HEK293 (cell line): ENCODE results near the gene AJM1.
A peak's percentile ranks its signal among the peaks of the same experiment; 100 is the strongest.

Experiments
- BCL11A ChIP-seq: fragments of 450-650 bp; formaldehyde crosslinking; IDR thresholded peaks from 2 replicates; pipeline ENCODE4 v1.5.1; 2016; ENCODE audit warnings: low read depth, missing biosample characterization, missing genetic modification characterization
- SALL2 ChIP-seq: fragments of 450-650 bp; formaldehyde crosslinking; IDR thresholded peaks from 2 replicates; pipeline ENCODE4 v1.5.0; 2017; ENCODE audit warnings: missing biosample characterization, mild to moderate bottlenecking, missing genetic modification characterization, borderline replicate concordance
- TCF7L2 ChIP-seq: IDR thresholded peaks from 2 replicates; pipeline ENCODE4 v1.6.1; 2011; ENCODE audit warnings: low read depth, mild to moderate bottlenecking, inconsistent platforms, low read length, moderate library complexity, borderline replicate concordance
- TRIM28 ChIP-seq: IDR thresholded peaks from 2 replicates; pipeline ENCODE4 v1.6.1; 2011; ENCODE audit warnings: low read length, control low read depth, borderline replicate concordance
- YY2 ChIP-seq: fragments of 450-650 bp; formaldehyde crosslinking; IDR thresholded peaks from 2 replicates; pipeline ENCODE4 v1.5.1; 2016; ENCODE audit warnings: missing biosample characterization, missing genetic modification characterization
- ZBTB21 ChIP-seq: fragments of 450-650 bp; formaldehyde crosslinking; IDR thresholded peaks from 2 replicates; pipeline ENCODE4 v1.5.1; 2017; ENCODE audit warnings: missing biosample characterization, missing genetic modification characterization
- ZFP41 ChIP-seq: fragments of 450-650 bp; formaldehyde crosslinking; IDR thresholded peaks from 2 replicates; pipeline ENCODE4 v1.5.1; 2016; ENCODE audit warnings: missing biosample characterization, missing genetic modification characterization, borderline replicate concordance
- ZNF10 ChIP-seq: fragments of 450-650 bp; formaldehyde crosslinking; IDR thresholded peaks from 2 replicates; pipeline ENCODE4 v1.5.1; 2017; ENCODE audit warnings: missing biosample characterization, missing genetic modification characterization
- ZNF2 ChIP-seq: fragments of 450-650 bp; formaldehyde crosslinking; IDR thresholded peaks from 2 replicates; pipeline ENCODE4 v1.5.1; 2016; ENCODE audit warnings: missing biosample characterization, missing genetic modification characterization
- ZNF274 ChIP-seq, 2 experiments: fragments of 200-500 bp in 1 of 2; fragments of 450-650 bp in 1 of 2; sonication (Bioruptor generic) in 1 of 2; formaldehyde crosslinking in 1 of 2; IDR thresholded peaks; 2 replicates each; pipeline versions ENCODE4 v1.5.1 to v1.6.1; 2014 to 2016; ENCODE audit warnings: borderline replicate concordance in 1 of 2, inconsistent platforms in 1 of 2, low read length in 1 of 2, missing biosample characterization in 1 of 2, missing genetic modification characterization in 1 of 2
- ZNF292 ChIP-seq: fragments of 450-650 bp; formaldehyde crosslinking; IDR thresholded peaks from 2 replicates; pipeline ENCODE4 v1.5.1; 2016; ENCODE audit warnings: low read depth, missing biosample characterization, missing genetic modification characterization, borderline replicate concordance
- ZNF335 ChIP-seq: fragments of 450-650 bp; formaldehyde crosslinking; conservative IDR thresholded peaks from 2 replicates; pipeline ENCODE4 v1.5.1; 2016; ENCODE audit warnings: missing biosample characterization, missing genetic modification characterization
- ZNF37A ChIP-seq: fragments of 450-650 bp; IDR thresholded peaks from 2 replicates; pipeline ENCODE4 v1.5.1; 2018; ENCODE audit warnings: missing biosample characterization, missing genetic modification characterization
- ZNF394 ChIP-seq: fragments of 450-650 bp; formaldehyde crosslinking; IDR thresholded peaks from 2 replicates; pipeline ENCODE4 v1.5.1; 2016; ENCODE audit warnings: missing biosample characterization, missing genetic modification characterization, mild to moderate bottlenecking, moderate library complexity, borderline replicate concordance
- ZNF558 ChIP-seq: fragments of 450-650 bp; formaldehyde crosslinking; IDR thresholded peaks from 2 replicates; pipeline ENCODE4 v1.5.1; 2016; ENCODE audit warnings: missing biosample characterization, missing genetic modification characterization
- ZNF585B ChIP-seq: fragments of 450-650 bp; formaldehyde crosslinking; IDR thresholded peaks from 2 replicates; pipeline ENCODE4 v1.5.1; 2016; ENCODE audit warnings: missing biosample characterization, missing genetic modification characterization
- ZNF596 ChIP-seq: fragments of 450-650 bp; IDR thresholded peaks from 2 replicates; pipeline ENCODE4 v1.5.0; 2018; ENCODE audit warnings: missing biosample characterization, mild to moderate bottlenecking, missing genetic modification characterization, moderate library complexity
- ZNF626 ChIP-seq: fragments of 450-650 bp; sonication (Bioruptor Pico); formaldehyde crosslinking; IDR thresholded peaks from 2 replicates; pipeline ENCODE4 v1.5.1; 2018; ENCODE audit warnings: missing biosample characterization, missing genetic modification characterization, inconsistent platforms
- ZNF830 ChIP-seq: fragments of 450-650 bp; IDR thresholded peaks from 2 replicates; pipeline ENCODE4 v1.5.0; 2018; ENCODE audit warnings: missing biosample characterization, missing genetic modification characterization, low read depth, mild to moderate bottlenecking, moderate library complexity
- ZNF843 ChIP-seq: fragments of 450-650 bp; formaldehyde crosslinking; IDR thresholded peaks from 2 replicates; pipeline ENCODE4 v1.5.1; 2016; ENCODE audit warnings: missing biosample characterization, missing genetic modification characterization
- ZXDB ChIP-seq: fragments of 450-650 bp; formaldehyde crosslinking; IDR thresholded peaks from 2 replicates; pipeline ENCODE4 v1.5.1; 2016; ENCODE audit warnings: missing biosample characterization, missing genetic modification characterization
- TF ChIP-seq, protein P1 (sequence below): fragments of 450-650 bp; formaldehyde crosslinking; IDR thresholded peaks from 2 replicates; pipeline ENCODE4 v1.5.1; 2016; ENCODE audit warnings: missing biosample characterization, missing genetic modification characterization
- TF ChIP-seq, protein P2 (sequence below): fragments of 450-650 bp; formaldehyde crosslinking; IDR thresholded peaks from 2 replicates; pipeline ENCODE4 v1.5.1; 2016; ENCODE audit warnings: missing biosample characterization, missing genetic modification characterization
- TF ChIP-seq, protein P3 (sequence below): fragments of 450-650 bp; formaldehyde crosslinking; IDR thresholded peaks from 2 replicates; pipeline ENCODE4 v1.5.1; 2016; ENCODE audit warnings: missing biosample characterization, missing genetic modification characterization
- TF ChIP-seq, protein P4 (sequence below): fragments of 450-650 bp; formaldehyde crosslinking; IDR thresholded peaks from 2 replicates; pipeline ENCODE4 v1.5.1; 2017; ENCODE audit warnings: missing biosample characterization, mild to moderate bottlenecking, missing genetic modification characterization, moderate library complexity
- TF ChIP-seq, protein P5 (sequence below): fragments of 450-650 bp; formaldehyde crosslinking; IDR thresholded peaks from 2 replicates; pipeline ENCODE4 v1.5.1; 2016; ENCODE audit warnings: missing biosample characterization, missing genetic modification characterization
- TF ChIP-seq, protein P6 (sequence below): IDR thresholded peaks from 2 replicates; pipeline ENCODE4 v1.6.1; 2011; ENCODE audit warnings: mild to moderate bottlenecking, low read depth, low read length, borderline replicate concordance
- TF ChIP-seq, protein P7 (sequence below): fragments of 450-650 bp; formaldehyde crosslinking; IDR thresholded peaks from 2 replicates; pipeline ENCODE4 v1.5.1; 2016; ENCODE audit warnings: missing biosample characterization, missing genetic modification characterization

AJM1 gene

DNA sequence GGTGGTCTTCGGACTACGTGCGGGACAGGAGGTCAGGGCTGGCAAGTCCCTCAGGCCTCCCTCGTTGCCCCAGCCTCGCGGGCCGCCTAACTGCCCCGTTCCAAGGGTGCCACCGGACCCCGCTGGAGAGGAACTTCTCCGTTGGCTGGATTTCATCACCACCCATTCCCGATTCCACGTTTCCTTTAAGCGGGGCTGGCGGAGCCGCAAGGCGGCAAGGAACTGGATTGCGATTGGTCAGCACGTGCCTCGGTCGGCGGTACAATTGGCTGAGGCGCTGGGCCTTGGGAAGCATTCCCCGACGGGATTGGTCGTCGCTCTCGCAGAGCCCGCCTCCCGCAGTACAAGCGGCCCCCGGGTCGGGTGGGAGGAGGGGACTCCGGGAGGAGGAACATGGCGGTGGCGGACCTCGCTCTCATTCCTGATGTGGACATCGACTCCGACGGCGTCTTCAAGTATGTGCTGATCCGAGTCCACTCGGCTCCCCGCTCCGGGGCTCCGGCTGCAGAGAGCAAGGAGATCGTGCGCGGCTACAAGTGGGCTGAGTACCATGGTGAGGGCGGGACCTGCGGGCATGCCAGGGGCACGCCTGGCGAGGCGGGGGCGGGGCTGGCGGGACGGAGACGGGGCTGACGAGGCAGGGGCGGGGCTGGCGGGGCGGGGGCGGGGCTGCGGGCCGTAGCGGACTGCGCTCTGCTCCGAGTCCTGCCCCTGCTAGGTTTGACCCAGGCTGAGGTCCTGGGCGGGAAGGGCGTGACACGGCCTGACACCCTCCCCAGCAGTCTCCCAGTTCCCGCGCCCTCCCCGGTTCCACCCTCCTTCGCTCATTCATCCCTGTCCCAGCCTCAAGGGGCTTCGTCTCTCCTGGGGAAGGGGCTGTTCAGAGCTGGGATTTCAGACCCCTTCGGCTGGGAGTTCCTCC is 7.0 kb downstream of the AJM1 start, which contains the start of gene PHPT1 (continued):
- TF ChIP-seq, protein P1, sequence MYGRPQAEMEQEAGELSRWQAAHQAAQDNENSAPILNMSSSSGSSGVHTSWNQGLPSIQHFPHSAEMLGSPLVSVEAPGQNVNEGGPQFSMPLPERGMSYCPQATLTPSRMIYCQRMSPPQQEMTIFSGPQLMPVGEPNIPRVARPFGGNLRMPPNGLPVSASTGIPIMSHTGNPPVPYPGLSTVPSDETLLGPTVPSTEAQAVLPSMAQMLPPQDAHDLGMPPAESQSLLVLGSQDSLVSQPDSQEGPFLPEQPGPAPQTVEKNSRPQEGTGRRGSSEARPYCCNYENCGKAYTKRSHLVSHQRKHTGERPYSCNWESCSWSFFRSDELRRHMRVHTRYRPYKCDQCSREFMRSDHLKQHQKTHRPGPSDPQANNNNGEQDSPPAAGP: no peak; the same call in 1 of the 2 replicates
- TF ChIP-seq, protein P2, sequence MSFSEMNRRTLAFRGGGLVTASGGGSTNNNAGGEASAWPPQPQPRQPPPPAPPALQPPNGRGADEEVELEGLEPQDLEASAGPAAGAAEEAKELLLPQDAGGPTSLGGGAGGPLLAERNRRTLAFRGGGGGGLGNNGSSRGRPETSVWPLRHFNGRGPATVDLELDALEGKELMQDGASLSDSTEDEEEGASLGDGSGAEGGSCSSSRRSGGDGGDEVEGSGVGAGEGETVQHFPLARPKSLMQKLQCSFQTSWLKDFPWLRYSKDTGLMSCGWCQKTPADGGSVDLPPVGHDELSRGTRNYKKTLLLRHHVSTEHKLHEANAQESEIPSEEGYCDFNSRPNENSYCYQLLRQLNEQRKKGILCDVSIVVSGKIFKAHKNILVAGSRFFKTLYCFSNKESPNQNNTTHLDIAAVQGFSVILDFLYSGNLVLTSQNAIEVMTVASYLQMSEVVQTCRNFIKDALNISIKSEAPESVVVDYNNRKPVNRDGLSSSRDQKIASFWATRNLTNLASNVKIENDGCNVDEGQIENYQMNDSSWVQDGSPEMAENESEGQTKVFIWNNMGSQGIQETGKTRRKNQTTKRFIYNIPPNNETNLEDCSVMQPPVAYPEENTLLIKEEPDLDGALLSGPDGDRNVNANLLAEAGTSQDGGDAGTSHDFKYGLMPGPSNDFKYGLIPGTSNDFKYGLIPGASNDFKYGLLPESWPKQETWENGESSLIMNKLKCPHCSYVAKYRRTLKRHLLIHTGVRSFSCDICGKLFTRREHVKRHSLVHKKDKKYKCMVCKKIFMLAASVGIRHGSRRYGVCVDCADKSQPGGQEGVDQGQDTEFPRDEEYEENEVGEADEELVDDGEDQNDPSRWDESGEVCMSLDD (tag by site-specific recombination): peak; percentile 57; the same call in 1 of the 2 replicates
- TF ChIP-seq, protein P3, sequence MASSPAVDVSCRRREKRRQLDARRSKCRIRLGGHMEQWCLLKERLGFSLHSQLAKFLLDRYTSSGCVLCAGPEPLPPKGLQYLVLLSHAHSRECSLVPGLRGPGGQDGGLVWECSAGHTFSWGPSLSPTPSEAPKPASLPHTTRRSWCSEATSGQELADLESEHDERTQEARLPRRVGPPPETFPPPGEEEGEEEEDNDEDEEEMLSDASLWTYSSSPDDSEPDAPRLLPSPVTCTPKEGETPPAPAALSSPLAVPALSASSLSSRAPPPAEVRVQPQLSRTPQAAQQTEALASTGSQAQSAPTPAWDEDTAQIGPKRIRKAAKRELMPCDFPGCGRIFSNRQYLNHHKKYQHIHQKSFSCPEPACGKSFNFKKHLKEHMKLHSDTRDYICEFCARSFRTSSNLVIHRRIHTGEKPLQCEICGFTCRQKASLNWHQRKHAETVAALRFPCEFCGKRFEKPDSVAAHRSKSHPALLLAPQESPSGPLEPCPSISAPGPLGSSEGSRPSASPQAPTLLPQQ (tag by site-specific recombination): peak; percentile 89
- TF ChIP-seq ZNF558 (tag by site-specific recombination) (no peak), ZXDB (tag by site-specific recombination) (peak; percentile 92; the same call in 1 of the 2 replicates), ZNF2 (tag by site-specific recombination) (no peak), ZNF274 (IDR thresholded peaks at IDR 0.05; ENCODE audit: low read length) (no peak), ZNF274 (tag by site-specific recombination; IDR thresholded peaks at IDR 0.05; ENCODE audit: borderline replicate concordance) (no peak), ZNF585B (tag by site-specific recombination) (no peak), ZNF292 (tag by site-specific recombination) (no peak), ZNF394 (tag by site-specific recombination) (no peak), ZNF10 (peak; percentile 57; the same call in 1 of the 2 replicates), ZNF335 (peak; percentile 98), SALL2 (tag by site-specific recombination) (no peak), BCL11A (tag by site-specific recombination) (no peak), ZNF626 (no peak), TRIM28 (no peak), ZBTB21 (tag by site-specific recombination) (no peak), TCF7L2 (no peak), ZNF830 (tag by site-specific recombination) (no peak), ZNF37A (tag by site-specific recombination) (no peak), ZNF596 (tag by site-specific recombination) (no peak), YY2 (tag by site-specific recombination) (peak; percentile 83), ZNF843 (tag by site-specific recombination) (peak; percentile 69; the same call in 1 of the 2 replicates), ZFP41 (tag by site-specific recombination) (no peak)
- TF ChIP-seq, protein P4, sequence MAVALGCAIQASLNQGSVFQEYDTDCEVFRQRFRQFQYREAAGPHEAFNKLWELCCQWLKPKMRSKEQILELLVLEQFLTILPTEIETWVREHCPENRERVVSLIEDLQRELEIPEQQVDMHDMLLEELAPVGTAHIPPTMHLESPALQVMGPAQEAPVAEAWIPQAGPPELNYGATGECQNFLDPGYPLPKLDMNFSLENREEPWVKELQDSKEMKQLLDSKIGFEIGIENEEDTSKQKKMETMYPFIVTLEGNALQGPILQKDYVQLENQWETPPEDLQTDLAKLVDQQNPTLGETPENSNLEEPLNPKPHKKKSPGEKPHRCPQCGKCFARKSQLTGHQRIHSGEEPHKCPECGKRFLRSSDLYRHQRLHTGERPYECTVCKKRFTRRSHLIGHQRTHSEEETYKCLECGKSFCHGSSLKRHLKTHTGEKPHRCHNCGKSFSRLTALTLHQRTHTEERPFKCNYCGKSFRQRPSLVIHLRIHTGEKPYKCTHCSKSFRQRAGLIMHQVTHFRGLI (tag by site-specific recombination): no peak
- TF ChIP-seq, protein P5, sequence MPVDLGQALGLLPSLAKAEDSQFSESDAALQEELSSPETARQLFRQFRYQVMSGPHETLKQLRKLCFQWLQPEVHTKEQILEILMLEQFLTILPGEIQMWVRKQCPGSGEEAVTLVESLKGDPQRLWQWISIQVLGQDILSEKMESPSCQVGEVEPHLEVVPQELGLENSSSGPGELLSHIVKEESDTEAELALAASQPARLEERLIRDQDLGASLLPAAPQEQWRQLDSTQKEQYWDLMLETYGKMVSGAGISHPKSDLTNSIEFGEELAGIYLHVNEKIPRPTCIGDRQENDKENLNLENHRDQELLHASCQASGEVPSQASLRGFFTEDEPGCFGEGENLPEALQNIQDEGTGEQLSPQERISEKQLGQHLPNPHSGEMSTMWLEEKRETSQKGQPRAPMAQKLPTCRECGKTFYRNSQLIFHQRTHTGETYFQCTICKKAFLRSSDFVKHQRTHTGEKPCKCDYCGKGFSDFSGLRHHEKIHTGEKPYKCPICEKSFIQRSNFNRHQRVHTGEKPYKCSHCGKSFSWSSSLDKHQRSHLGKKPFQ: no peak
- TF ChIP-seq, protein P6, sequence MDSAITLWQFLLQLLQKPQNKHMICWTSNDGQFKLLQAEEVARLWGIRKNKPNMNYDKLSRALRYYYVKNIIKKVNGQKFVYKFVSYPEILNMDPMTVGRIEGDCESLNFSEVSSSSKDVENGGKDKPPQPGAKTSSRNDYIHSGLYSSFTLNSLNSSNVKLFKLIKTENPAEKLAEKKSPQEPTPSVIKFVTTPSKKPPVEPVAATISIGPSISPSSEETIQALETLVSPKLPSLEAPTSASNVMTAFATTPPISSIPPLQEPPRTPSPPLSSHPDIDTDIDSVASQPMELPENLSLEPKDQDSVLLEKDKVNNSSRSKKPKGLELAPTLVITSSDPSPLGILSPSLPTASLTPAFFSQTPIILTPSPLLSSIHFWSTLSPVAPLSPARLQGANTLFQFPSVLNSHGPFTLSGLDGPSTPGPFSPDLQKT: no peak
- TF ChIP-seq, protein P7, sequence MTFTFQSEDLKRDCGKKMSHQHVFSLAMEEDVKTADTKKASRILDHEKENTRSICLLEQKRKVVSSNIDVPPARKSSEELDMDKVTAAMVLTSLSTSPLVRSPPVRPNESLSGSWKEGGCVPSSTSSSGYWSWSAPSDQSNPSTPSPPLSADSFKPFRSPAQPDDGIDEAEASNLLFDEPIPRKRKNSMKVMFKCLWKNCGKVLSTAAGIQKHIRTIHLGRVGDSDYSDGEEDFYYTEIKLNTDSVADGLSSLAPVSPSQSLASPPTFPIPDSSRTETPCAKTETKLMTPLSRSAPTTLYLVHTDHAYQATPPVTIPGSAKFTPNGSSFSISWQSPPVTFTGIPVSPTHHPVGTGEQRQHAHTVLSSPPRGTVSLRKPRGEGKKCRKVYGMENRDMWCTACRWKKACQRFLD (tag by site-specific recombination): no peak
